ENCODE measurements around the gene PELI2.

PELI2 gene

DNA sequence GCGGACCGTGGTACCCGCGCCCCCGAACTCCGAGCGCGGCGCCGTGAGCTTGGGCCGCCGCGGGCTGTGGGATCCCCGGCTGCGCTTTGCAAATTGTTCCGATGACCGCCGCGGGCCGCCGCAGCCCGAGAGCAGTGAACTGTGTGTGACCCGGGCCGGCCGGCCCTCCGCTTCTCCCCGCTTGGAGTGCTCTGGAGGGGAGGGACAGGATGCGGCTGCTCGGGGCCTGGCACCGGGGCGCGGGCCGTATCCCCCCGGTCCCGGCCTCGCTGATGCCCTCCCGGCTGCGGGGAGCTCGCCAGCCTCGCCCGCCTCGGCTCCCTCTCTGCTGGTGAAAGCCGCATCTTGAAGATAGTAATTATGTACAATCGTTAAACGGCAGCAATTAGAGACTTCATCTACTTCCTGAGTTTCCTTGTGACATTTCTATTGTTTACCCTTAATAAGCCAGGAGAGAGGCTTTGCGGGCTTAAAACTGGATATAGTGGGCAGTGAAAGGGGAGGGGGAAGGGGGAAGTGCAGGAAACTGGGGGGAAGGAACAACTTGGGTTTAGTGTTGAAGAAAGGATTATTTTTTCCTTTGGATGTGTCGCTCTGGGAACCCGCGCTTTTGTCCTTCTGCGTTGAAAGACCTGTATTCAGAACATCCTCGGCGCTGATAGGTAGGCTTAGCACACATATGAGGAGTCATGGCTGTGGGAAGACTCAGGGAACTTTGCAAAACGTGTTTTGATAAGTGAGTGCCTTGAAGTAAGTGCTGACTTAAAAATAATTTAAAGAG lies 1.2 kb downstream of the PELI2 start:
- FAIRE-seq: no peak

DNA sequence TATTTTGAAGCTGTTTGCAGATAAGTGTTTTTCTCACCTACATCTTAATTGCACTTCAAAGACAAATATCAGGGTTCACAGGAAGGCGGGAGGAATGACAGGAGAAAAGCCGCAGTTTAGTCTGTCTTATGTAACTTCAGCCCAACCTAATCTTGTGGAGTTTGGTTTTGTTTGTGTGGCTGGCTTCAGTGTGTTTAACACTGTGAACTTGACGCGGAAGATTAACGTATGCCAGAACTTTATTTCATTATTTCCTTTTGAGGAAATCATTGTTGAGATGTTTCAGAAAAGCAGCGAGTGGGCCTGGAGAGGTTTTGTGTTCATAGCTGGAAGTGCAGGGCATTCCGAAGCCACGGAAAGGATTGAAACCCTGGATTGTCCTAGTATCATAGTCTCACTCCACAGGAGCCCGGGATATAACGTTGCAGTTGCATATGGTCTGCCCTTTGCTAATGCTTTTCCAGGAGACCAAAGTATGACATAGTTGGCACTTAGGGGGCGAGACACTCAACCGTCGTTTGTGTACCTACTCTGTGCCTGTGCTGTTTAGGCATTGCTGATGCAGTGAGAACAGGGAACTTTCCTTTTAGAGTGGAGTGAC lies 2.0 kb downstream of the PELI2 start:
- no peak for FAIRE-seq

DNA sequence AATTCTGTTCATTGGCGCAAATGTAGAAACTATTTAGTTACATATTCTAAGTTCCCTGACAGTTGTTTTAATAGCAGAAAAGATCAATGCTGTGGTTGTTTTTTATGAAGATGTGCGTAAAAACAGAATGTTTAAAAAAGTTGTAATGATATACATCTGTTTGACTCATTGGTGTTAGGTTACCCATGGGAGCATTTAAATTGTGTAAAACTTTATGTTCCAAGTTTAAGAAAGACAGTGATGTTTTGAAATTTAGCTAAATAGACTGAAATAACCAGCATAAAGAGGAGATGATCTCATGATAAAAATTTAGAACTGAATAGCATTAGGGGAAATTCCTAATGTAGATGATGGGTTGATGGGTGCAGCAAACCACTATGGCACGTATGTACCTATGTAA lies 3.6 kb downstream of the PELI2 start:
- FAIRE-seq: no peak

DNA sequence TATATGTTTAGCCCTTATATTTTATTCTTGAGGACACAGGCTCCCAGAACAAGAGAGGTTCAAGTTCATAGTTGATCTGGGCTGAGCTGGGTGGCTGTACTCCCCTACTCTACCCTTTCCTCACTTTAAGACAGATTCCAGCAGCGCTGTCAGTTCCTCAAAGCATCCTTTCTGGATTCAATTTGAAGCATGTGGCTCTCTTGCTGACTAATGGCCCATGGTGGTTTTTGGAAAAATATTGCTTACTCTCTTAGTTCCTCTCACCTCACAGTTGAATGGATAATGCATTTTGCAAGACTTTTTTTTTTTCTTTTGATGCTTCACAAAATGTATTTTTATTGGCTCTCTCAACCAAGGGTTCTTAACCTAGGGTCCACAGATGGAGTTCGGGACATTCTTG lies 4.1 kb downstream of the PELI2 start:
- FAIRE-seq: no peak

DNA sequence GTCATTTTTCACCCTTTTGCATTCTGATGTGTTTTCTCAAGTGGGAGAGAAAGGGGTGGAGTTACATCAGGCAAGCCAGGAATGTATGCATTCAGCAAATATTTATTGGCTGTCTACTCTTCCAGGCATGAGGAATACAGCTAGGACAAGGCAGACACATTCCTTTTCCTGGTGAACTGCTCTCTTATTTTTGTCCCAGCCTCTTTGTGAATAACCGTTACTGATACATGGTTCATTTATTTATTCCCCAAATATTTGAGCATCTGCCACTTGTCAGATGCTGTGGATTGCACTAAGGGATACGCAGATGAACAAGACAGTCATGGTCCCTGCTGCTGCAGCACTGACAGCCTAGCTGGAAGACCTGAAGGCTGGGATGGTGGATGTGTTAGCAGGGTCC lies 6.1 kb downstream of the PELI2 start:
- FAIRE-seq: no peak

DNA sequence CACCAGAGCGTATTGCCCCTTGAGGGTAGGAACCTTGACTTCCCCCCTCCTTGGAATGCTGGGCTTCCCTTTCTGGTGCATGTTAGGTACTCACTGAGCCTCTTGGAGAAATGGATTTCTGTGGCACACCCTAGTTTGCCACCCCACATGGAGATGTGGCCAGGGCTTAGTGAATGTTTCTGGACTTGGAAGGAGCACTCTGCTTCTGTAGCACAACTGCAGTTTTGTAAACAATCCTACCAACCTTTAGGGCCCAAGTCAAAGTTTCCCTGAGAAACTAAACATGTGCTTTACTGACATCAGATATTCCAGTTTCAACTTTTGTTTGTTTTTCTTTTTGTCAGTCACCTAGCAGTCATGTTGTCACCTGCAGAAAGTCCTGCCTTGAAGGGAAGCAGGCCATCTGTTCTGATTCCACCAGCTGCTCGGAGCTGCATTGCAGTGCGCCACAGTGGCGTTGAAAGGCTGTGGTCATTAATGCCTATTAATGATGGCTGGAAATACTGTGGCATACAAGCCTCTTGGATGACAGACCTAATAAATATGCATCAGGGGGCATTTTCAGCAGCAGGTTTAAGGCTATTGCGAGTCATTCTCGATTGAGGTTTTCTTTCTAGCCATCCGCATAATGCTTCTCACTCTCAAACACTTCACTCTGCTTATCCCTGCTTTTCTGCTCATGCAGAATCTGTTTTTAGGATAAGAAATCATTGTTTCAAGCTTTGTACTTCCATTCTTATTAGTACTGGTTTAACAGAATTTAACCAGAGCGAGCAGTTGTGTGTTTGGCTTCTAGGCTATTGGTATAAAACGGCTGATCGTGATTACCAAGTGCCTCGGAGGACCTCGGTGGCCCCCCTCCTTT lies 7.8 kb downstream of the PELI2 start:
- FAIRE-seq: no peak

DNA sequence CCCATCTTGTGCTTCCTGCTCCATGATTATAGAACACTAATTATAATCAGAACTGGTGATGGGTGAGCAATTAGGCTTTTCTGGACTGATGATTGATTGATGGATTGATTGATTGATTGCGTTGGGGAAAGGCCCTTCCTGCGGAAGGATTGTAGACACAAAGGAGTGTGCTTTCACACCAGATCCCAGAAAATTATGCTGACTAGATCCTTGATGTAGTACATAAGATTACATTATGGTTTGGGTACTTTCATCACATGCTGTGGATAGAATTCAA lies 8.4 kb downstream of the PELI2 start:
- FAIRE-seq: no peak

DNA sequence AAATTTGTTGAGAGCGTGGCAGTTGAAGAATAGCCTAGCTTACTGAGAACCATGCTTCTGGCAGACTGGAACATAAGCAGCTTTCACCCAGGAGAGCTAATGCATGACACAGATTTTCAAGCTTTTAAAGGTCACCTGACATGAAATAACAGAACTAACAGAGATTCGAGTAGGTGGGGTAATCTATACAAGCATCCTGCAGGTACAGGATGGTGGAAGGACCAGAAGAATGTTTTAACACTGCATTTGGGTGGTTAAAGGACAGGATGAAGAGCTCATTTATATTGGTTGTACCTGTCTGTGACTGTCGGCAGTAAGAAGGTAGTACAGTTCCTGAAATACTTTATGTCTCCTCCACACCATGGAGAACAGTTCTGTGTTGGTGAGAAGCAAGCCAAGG lies 8.9 kb downstream of the PELI2 start:
- no peak for FAIRE-seq

DNA sequence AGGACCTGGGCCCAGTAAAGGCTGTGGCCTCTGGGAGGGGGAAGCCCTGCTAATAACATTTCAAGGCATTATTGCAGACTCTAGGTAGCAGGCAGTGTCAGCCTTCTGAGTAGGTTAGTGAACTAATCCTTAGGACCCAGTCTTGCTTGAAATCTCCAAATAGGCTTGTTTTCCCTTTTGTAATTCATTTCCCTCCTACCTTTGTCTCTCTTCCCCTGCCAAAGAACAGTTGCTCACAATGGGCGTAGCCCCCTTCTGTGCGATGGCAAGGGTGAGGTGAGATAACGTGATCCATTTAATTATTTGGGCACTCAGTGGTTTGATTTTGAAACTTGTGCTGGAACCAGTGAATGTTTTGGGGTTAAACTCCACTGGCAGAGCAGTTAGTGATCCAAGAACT lies 10.9 kb downstream of the PELI2 start:
- no peak for FAIRE-seq

DNA sequence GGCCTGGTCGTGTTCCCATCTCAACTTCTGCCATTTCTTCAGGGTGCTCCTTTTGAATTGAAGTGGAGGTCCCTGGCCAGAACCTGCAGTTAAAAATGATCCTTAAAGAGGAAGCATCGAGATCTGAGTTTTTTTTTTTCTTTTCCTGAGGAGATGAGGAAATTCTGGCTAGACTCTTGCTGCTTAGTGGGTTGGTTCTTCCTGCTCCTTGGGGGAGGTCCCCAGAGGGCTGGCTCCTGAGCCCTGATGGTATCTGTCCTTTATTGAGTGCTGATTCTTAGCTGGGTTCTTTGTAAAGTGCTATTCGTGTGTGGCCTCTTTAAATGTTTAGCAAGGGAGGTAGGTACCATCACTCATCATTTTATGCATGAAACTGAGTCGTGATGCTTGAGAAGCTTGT lies 11.7 kb downstream of the PELI2 start:
- no peak for FAIRE-seq

DNA sequence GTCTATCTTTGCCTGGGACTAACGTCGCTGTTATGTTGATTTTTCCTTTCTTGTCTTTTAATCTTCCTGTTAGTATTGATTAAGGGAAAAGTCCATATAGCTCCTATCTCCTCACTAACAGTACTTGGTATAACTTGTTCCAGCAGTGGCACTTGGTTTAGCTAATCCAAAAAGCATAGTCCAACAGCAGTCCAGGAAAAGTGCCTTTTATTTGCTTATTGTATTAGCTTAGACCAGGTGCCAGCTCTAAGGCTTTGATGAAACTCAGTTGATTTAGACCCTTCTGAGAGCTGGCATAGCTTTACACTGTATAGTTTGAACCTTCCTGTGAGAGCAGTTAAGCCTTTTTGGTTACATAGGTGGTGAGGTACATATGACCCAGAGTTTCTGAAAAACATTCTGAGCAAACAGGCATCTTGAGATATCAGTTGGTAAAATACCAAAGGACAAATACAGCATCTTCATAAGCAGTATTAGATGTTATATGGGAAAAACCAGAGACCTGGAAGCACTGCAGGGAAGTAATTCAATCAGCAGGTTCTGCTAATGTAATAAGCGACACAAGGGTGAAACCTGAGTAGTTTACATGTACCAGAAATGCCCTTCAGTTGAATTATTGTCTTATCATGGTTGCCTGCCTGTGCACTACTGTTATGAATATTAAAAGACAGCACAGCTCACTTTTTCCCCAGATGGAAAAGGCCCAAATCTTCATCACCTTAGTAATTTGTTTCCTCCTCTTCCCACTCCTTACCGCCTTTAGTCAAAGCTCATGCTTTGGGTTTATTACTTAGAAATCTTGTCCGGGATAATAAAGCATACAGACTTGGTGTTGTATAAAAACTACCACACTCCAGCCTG lies 13.0 kb downstream of the PELI2 start:
- FAIRE-seq: no peak

DNA sequence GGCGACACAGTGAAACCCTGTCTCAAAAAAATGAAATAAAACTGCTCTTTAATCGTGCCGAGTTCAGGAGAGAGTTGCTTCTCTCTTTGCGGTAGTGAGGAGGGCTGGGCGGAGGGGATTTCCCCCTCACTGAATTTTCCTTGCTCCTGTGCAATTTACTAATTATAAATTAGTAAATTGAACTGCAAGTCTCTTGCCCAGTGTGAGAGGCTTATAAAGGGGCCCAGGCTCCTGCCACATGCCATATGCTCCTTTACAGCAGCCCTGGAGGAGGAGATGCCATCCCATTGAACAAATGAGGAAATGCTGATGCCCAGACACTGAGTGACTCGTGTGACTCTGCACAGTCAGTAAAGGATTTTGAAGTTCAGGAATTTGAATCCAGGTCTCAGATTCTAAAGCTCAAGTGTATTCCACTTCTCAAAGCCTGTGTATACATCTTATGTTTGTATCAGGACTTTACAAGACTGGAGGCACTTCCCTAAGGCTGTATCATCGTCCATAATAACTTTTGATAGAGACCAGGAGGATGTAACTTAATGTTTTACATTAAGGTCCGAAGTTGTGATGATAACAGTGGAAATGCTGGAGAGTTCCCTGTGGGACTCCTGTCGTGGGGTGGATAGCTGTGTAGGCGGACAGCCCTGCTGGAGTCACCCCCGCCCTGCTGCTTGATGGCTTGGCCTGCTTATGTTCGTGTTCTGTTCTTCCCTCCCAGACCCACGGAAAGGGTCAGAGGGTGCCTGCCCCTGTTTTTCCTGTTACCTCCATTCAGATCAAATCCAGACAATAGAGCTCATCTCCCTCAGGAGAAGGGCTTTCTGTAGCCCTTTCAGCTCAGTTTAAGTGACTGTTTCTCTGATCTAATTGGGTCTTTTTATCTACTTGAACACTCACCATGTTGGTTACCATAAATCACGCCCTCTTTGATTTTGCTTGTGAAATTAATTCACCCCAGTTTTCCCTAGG lies 13.9 kb downstream of the PELI2 start:
- FAIRE-seq: no peak

DNA sequence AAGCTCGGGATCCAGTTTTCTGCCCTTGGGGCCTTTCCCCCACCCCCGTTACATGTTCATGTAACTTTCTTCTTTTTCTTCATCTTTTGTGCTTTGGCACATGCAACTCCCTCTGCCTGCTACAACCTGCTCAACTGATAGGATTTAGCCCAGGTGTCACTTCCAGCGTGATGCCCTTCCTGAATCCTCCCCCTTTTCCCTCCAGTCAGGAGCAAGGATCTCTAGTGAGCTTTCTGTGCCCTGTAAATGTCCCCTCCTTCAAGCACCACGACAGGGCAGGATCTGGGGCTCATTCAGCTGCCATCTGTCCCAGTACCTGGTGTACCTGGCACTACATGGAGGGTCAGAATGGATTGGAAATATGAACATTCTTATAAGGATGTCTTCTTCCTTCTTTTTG lies 15.3 kb downstream of the PELI2 start:
- FAIRE-seq: no peak

DNA sequence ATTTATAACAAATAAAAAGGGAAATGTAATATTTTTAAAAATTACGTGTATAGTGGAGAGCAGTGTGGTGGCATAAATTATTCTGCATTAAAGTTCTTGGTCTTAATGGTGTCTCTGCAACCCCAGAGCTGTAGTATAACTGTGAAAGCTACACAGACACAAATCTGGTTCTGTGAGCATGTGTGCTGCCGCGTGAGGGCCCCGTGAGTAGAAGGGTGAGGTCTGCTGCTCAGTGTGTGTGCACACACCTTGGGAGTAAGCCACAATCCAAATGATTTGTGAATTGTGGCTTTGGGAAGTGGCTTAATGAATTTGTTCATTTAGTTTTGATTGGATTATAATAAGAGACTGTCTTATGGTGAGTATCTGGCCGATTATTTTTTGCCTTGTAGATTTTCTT lies 16.8 kb downstream of the PELI2 start:
- no peak for FAIRE-seq

DNA sequence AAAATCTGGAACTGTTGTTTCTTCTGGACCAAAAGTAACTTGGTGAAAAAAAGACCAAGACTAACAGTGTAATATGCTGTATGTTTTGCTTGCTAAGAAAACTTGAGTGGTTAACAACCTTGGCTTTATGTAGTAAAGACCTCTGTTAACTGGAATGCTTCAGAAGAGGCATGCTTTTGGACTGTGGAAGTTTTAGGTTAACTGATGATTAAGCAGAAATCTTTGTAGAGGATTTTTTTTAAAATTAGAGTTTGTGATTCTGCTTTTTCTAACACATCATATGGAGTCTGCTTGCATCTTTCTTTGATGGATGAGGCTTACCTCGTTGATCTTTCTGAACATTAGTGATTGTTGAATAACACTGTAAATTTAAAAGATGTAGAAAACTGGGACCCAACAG lies 17.5 kb downstream of the PELI2 start:
- FAIRE-seq: no peak

DNA sequence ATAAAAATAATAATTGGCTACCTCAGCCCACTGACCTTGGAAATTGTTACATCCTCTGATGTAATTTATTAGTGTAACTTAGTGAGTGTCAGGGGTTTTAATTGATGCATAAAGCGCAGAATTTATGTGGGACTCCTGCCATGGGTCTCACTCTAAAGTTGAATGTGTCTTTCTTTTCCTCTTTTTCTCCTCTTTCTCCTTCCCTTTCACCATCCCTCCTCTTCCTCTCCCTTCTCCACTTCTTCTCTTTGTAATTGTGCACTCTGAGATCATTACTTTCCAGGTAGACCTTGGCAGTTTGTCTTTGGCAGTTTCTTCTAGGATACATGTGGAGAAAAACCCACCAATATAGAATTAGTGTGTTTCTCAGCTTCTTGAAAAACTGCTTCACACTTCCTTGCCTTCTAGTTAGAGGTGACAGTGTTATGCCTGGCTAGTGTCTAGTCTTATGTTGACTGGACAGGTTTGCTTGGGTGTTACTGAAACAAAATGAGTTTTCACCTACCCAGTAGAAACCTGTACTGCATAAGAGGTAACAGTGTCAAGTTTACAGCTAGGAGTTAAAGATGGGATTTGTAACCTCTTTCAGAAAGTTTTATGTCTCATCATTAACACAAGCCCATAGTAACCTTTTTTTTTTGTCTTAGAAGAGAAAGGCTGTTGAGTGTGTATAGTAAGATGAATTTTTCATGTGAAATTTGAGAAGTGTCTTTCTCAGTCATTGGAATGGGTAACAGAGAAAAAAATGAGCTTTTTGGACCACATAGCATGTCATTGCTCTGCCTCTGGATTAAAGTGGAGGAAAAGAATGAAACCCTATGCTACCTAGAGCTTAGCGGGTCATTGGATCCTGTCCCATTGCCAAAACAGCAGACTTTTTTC lies 18.6 kb downstream of the PELI2 start:
- FAIRE-seq: no peak

DNA sequence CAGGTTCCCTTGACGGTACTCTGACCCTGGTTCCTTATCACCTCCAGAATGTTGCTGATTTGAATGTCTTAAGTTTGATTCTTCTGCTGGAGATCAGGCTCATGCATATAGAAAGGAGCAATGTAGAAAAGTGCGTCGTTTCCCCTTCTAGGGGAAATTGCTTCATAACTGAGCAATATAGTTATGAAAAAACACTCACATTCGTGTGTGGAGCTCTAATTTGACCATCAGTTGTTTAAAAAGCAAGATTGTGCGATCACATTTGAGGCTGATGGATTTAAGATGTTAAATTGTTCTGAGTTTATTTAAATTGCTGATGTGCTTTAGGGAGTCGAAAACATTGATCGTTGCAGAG lies 19.2 kb downstream of the PELI2 start:
- no peak for FAIRE-seq

DNA sequence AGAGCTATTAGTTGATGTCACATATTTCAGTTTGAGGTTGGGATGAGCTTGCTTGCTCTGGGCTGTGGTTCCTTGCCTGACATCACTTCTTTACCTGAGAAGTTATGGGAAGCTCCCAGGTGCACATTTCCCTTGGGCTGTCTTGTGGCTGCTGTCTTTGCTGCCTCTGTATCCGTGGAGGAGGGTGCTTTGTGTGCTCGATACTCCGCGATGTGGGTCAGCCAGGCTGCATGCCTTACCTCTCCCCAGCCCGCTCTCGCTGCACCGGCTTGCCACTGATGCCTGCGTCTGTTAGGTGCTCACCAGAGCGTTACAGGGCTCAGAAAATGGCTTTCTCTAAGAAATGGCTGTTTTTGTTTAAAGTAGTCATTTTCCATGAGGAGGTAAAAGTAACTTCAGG lies 19.6 kb downstream of the PELI2 start:
- FAIRE-seq: no peak

DNA sequence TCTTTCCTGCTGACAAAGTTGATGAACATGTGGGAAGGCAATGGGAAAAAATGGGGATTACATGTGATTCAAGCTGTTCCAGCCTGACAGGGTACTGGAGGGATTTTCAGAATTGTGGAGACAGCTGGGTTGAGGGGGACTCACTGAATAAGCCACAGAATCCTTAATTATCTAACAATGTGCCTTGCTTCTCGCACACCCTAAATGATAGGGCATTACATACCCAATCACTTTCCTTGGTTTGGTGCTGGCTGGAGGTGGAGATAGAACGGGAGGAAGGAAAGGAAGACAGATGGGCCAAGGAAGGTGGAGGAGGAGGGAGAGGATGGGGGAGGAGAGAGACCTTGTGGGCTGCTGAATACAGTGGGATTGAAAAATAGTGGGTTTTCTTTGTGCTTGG lies 20.7 kb downstream of the PELI2 start:
- FAIRE-seq: no peak

DNA sequence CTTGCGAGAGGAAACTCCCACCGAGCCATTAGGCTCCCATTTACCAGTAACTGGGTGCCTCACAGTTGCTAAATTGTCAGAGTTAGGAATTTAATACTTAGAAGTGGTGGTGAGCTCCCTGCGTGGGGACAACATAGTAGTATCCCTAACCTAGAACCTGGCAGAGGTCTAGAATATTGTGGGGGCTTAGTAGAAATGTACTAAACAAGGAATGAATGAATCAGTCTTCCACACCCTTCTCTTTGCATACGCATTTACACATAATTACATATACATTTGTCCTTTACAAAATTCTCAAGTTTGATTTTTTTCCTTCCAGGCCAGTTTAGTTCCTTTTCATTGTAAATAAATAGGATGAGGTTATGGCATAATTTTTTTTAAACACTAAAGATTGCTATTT lies 24.1 kb downstream of the PELI2 start:
- no peak for FAIRE-seq

DNA sequence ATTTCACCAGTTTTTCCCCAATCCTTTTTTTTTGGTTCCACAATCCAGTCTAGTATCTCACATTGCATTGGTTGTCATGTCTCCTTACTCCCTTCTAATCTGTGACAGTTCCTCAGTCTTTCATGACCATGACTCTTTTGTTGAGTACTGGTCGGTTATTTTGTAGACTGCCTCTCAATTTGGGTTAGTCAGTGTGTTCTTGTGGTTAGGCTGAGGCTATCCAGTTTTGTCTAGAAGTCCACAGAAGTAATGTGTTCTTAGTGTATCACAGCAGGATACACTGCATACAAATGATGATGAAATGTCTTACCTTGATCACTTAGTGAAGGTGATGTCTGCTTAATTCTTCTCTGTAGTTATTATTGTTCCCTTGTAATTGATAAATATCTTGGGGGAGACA lies 24.8 kb downstream of the PELI2 start:
- no peak for FAIRE-seq
